T-helper 2 cell treated with Interferon-gamma antibody and Interleukin-4, amounts not matched to agents 100 ng/mL and 5 ng/mL, for 36 hours (primary cell): Measurements from ENCODE around the gene TMPRSS4. TPM values are rescaled to one million over a fixed set of nuclear protein-coding genes. Genes with fewer than 3 reads are reported as not detected.

Experiments used
- intact Hi-C: fragments of 100-400 bp; cut with micrococcal nuclease; formaldehyde crosslinking; loops from one replicate; pipeline ENCODE4 v1.15.1; 2023
- total RNA-seq: library from RNA; stranded (reverse); gene quantifications from 2 replicates; pipeline ENCODE4 v1.2.3, GENCODE V29; 2022

TMPRSS4 gene
- total RNA-seq, 1 donor from 2014 or later: not detected

GRCh38 chr11:118078911-118079411 is 2.1 kb downstream of the TMPRSS4 start:
- intact Hi-C loops: no loop called here

GRCh38 chr11:118079491-118079890 is 2.6 kb downstream of the TMPRSS4 start:
- intact Hi-C loops: no loop called here

- intact Hi-C loops: no loop called here
Measured at GRCh38 chr11:118080296-118080695, 3.4 kb downstream of the TMPRSS4 start.

- intact Hi-C loops: no loop called here
Measured at GRCh38 chr11:118081241-118081958, 4.5 kb downstream of the TMPRSS4 start.

GRCh38 chr11:118082880-118083552 is 6.1 kb downstream of the TMPRSS4 start:
- intact Hi-C loops: no loop called here

GRCh38 chr11:118084247-118084646 is 7.4 kb downstream of the TMPRSS4 start:
- intact Hi-C loops: no loop called here

- intact Hi-C loops: no loop called here
Measured at GRCh38 chr11:118084656-118085055, 7.8 kb downstream of the TMPRSS4 start.

- intact Hi-C loops: no loop called here
Measured at GRCh38 chr11:118086913-118087768, 10.3 kb downstream of the TMPRSS4 start, which contains the start of gene SMIM35. TSS of gene SMIM35 (minus strand) at chr11:118086963. CDS start at chr11:118086757, 206 bp downstream.

GRCh38 chr11:118087931-118088330 is 11.1 kb downstream of the TMPRSS4 start:
- intact Hi-C loops: no loop called here

- intact Hi-C loops: no loop called here
Measured at GRCh38 chr11:118088531-118088930, 11.7 kb downstream of the TMPRSS4 start.

GRCh38 chr11:118090545-118091162 is 13.8 kb downstream of the TMPRSS4 start:
- intact Hi-C loops: no loop called here

- intact Hi-C loops: no loop called here
Measured at GRCh38 chr11:118091690-118092089, 14.8 kb downstream of the TMPRSS4 start.

GRCh38 chr11:118092907-118093571 is 16.2 kb downstream of the TMPRSS4 start:
- intact Hi-C loops: no loop called here

- intact Hi-C loops: no loop called here
Measured at GRCh38 chr11:118095493-118095892, 18.6 kb downstream of the TMPRSS4 start.

- intact Hi-C loops: no loop called here
Measured at GRCh38 chr11:118095967-118096367, 19.1 kb downstream of the TMPRSS4 start.

GRCh38 chr11:118098996-118099837 is 22.3 kb downstream of the TMPRSS4 start:
- intact Hi-C loops: no loop called here

GRCh38 chr11:118099838-118100556 is 23.1 kb downstream of the TMPRSS4 start:
- intact Hi-C loops: no loop called here

GRCh38 chr11:118100691-118101232 is 23.9 kb downstream of the TMPRSS4 start:
- intact Hi-C loops: no loop called here
